Activated CD4-positive, alpha-beta T cell treated with anti-CD3 and anti-CD28 coated beads, Interleukin-2, amount 50 U/mL, for 48 hours (primary cell): ENCODE results near the gene HMGN5.

ENCODE experiments used
- DNase-seq, 2 experiments: peaks; one replicate each; pipeline ENCODE4 v3.0.0-alpha.2; 2020

HMGN5 gene

GRCh38 chrX:81114757-81115156 lies 87.0 kb downstream of the HMGN5 start:
- no peak for DNase-seq

GRCh38 chrX:81110286-81110685 lies 91.4 kb downstream of the HMGN5 start:
- no peak for DNase-seq

DNA sequence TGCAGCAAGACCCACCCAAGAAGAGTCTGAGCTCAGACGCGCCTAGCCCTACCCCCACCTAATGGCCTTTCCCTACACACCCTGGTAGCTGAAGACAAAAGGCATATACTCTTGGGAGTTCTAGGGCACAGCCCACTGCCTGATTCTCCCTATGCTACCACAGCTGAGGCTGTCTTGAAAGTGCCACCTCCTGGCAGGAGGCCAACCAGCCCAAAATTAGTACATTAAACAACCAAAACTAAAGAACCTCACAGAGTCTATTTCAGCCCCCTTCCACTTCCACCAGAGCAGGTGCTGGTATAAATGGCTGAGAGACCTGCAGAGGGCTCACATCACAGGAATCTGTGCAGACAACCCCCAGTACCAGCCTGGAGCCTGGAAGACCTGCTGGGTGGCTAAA lies 119.1 kb downstream of the HMGN5 start:
- DNase-seq, result no peak
